ENCODE measurements around the gene RIN3.

DNA sequence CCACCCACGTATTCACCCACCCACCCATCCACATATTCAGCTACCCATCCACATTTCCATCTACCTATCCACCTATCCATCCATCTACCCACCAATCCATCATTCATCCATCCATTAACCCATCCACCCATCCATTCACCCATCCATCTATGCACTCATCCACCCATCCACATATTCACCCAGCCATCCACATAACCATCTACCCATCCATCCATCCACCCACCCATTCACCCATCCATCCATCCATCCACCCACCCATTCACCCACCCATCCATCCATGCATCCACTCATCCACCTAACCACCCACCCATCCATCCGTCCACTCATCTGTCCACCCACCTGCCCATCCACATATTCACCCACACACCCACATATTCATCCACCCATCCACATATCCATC, 164.4 kb downstream of the RIN3 start:
- TF ChIP-seq CTCF (IDR thresholded peaks at IDR 0.05) = no peak
- TF ChIP-seq, protein P1, sequence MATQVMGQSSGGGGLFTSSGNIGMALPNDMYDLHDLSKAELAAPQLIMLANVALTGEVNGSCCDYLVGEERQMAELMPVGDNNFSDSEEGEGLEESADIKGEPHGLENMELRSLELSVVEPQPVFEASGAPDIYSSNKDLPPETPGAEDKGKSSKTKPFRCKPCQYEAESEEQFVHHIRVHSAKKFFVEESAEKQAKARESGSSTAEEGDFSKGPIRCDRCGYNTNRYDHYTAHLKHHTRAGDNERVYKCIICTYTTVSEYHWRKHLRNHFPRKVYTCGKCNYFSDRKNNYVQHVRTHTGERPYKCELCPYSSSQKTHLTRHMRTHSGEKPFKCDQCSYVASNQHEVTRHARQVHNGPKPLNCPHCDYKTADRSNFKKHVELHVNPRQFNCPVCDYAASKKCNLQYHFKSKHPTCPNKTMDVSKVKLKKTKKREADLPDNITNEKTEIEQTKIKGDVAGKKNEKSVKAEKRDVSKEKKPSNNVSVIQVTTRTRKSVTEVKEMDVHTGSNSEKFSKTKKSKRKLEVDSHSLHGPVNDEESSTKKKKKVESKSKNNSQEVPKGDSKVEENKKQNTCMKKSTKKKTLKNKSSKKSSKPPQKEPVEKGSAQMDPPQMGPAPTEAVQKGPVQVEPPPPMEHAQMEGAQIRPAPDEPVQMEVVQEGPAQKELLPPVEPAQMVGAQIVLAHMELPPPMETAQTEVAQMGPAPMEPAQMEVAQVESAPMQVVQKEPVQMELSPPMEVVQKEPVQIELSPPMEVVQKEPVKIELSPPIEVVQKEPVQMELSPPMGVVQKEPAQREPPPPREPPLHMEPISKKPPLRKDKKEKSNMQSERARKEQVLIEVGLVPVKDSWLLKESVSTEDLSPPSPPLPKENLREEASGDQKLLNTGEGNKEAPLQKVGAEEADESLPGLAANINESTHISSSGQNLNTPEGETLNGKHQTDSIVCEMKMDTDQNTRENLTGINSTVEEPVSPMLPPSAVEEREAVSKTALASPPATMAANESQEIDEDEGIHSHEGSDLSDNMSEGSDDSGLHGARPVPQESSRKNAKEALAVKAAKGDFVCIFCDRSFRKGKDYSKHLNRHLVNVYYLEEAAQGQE (IDR thresholded peaks at IDR 0.05; ENCODE audit: insufficient read depth in 1 of 2, low read depth in 2 of 2, low read length in 1 of 2) = no peak
- no peak for TF ChIP-seq POLR2AphosphoS5 (IDR thresholded peaks at IDR 0.05; ENCODE audit: low read depth, low read length)
- TF ChIP-seq SIN3A (IDR thresholded peaks at IDR 0.05; ENCODE audit: borderline replicate concordance, insufficient read depth, low read depth, low read length) = no peak

Measured in Panc1 (cell line).